Measurements from ENCODE around the gene PIGK. TPM values are rescaled to one million over a fixed set of nuclear protein-coding genes. Genes with fewer than 3 reads are reported as not detected.
"Not testable (repeated sequence)": the region's sequence is repeated elsewhere in the genome, so short reads cannot be mapped to it uniquely, and the experiment has no call there.

Gene PIGK
- total and polyA plus RNA-seq, 12 donors, result 5.0 to 40.7 (median 30.1) TPM

DNA sequence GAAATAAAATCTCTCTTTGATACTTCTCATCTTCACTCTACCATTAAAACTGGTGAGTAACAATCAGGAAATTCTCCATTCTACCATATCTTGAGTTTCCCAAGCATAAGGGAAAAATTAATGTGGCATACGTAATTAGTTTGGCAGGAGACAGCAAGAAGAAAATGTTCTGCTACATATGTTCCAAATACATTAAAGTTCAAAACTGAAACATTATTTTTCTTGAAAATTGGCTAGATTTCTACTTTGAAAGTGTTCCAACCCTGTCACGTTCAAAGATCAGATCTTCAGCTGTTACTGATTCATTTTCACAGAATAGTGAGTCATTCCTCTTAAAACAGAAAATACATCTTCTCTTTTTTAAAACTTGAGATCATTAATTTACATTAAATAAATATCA is 48.5 kb downstream of the PIGK start:
- ATAC-seq (no peak), DNase-seq (no peak)
- no peaks in the 10 kb centered on the region for H3K27me3 ChIP-seq
- TF ChIP-seq, protein P1, sequence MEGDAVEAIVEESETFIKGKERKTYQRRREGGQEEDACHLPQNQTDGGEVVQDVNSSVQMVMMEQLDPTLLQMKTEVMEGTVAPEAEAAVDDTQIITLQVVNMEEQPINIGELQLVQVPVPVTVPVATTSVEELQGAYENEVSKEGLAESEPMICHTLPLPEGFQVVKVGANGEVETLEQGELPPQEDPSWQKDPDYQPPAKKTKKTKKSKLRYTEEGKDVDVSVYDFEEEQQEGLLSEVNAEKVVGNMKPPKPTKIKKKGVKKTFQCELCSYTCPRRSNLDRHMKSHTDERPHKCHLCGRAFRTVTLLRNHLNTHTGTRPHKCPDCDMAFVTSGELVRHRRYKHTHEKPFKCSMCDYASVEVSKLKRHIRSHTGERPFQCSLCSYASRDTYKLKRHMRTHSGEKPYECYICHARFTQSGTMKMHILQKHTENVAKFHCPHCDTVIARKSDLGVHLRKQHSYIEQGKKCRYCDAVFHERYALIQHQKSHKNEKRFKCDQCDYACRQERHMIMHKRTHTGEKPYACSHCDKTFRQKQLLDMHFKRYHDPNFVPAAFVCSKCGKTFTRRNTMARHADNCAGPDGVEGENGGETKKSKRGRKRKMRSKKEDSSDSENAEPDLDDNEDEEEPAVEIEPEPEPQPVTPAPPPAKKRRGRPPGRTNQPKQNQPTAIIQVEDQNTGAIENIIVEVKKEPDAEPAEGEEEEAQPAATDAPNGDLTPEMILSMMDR (IDR thresholded peaks at IDR 0.05), result no peak
- peaks cover 0 to 19% (median 6%) of the 10 kb centered on the region in 11 donors for H3K9me3 ChIP-seq
- intact Hi-C loops (cut with DNase I), result no loop called here
- peaks cover 0 to 6% (median 0%) of the 10 kb centered on the region in 9 donors for H3K36me3 ChIP-seq
- no peaks in the 10 kb centered on the region for H3K4me1 ChIP-seq
- H3K27ac ChIP-seq, result no peak overlapping the region
- WGBS, 2 donors, result 70 to 79% methylated on average over 2 of the region's 2 CpGs
- no peak overlapping the region for H3K4me3 ChIP-seq

DNA sequence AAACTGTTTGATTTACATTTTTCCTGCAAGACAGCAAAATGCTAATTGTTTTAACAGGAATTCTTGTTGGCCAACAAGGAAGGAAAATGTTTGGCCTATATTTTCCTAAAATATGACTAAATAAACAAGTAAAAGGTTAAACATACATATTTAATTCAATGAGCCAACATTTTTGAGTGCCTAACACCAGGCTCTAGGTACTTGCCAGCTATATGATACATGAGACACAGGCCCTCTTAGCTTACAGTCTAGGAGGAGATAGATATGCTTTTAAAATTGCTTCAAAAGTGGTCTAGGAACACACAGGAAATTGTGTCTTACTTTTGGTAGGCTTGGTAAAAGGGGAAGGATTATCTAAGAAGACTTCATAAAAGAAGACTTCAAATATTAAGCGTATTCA is 50.9 kb downstream of the PIGK start:
- no peaks in the 10 kb centered on the region for H3K9me3 ChIP-seq
- WGBS, 2 donors, result 100% methylated on average over 1 of the region's 1 CpG
- no peak overlapping the region for H3K27ac ChIP-seq
- no peaks in the 10 kb centered on the region for H3K27me3 ChIP-seq
- H3K4me3 ChIP-seq, result no peak overlapping the region
- no peaks in the 10 kb centered on the region for H3K4me1 ChIP-seq
- TF ChIP-seq, protein P1 (IDR thresholded peaks at IDR 0.05), result no peak
- no peak for DNase-seq
- peaks cover 0 to 17% (median 0%) of the 10 kb centered on the region in 9 donors for H3K36me3 ChIP-seq
- intact Hi-C loops (cut with DNase I), result no loop called here
- no peak for ATAC-seq

DNA sequence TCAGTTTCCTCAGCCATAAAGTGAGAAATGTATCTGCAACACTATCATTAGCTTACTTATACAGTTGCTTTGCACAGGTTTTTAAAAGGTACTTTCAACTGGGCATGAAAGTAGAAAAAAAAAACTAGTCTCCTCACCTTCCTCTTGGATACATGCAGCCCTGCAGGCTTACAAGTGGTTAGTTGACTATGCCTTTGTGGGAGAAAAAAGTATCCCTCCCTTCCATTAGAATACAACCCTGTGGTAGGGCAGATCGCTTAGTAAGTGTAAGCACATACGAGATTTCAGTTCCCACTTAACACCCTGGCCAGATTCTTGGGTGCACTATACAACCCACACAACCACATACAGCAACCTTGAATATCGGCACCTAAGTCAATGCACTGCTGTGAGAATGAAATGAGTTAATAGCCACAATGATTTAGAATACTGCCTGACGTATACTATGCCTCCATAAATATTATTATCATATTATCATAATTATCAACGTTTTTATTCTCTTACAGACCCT is 54.7 kb downstream of the PIGK start:
- no peak overlapping the region for H3K4me3 ChIP-seq
- DNase-seq (no peak), ATAC-seq (no peak)
- intact Hi-C loops (cut with DNase I), result no loop called here
- no peaks in the 10 kb centered on the region for H3K27me3 ChIP-seq
- H3K27ac ChIP-seq, result no peak overlapping the region
- 86 to 91% methylated on average over 5 of the region's 5 CpGs for WGBS, 2 donors
- no peaks in the 10 kb centered on the region for H3K9me3 ChIP-seq
- TF ChIP-seq, protein P1 (IDR thresholded peaks at IDR 0.05), result no peak
- H3K36me3 ChIP-seq, result peaks cover 0 to 52% (median 12%) of the 10 kb centered on the region in 9 donors
- no peaks in the 10 kb centered on the region for H3K4me1 ChIP-seq

DNA sequence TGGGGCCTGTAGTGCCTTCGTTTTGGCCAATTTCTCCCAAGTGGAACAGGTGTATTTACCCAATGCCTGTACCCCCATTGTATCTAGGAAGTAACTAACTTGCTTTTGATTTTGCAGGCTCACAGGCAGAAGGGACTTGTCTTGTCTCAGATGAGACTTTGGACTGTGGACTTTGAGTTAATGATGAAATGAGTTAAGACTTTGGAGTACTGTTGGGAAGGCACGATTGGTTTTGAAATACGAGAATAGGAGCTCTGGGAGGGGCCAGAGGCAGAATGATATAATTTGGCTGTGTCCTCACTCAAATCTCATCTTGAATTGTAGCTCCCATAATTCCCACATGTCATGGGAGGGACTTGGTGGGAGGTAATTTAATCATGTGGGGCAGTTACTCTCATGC is 59.5 kb downstream of the PIGK start:
- not testable (repeated sequence) for H3K4me1 ChIP-seq, H3K27me3 ChIP-seq, H3K9me3 ChIP-seq, DNase-seq, ATAC-seq, H3K4me3 ChIP-seq, H3K27ac ChIP-seq
- WGBS, 2 donors, result 93 to 95% methylated on average over 3 of the region's 3 CpGs
- intact Hi-C loops (cut with DNase I), result loop anchor here in 2 of 10 donors (10.0 kb wide), 1 partner anchor 375 kb away; no protein-coding TSS in a partner anchor
- peaks cover 0 to 56% (median 14%) of the 10 kb centered on the region in 9 donors for H3K36me3 ChIP-seq

DNA sequence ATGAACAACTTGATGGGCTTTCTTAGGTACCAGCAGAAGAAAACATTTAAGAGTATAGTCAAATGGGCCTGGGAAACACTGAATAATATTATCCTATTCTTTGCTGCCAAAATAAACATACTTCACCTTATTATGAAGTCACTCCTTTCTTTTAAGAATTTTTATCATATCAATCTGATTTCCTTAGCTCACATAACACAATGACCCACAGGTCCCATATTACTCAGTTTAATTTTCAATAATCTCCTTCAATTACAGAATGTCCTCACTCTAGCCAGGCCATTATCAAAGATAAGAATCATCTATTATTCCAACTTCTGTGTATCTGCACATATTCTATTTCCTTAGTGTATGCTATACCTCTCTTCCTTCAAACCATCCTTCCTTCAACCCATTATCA is 63.0 kb downstream of the PIGK start:
- H3K4me3 ChIP-seq, result no peak overlapping the region
- H3K9me3 ChIP-seq, result peaks cover 0 to 8% (median 0%) of the 10 kb centered on the region in 11 donors
- no peak overlapping the region for H3K27ac ChIP-seq
- peaks cover 0 to 42% (median 7%) of the 10 kb centered on the region in 9 donors for H3K36me3 ChIP-seq
- H3K4me1 ChIP-seq, result no peaks in the 10 kb centered on the region
- TF ChIP-seq, protein P1 (IDR thresholded peaks at IDR 0.05), result no peak
- DNase-seq (no peak), ATAC-seq (no peak)
- no peaks in the 10 kb centered on the region for H3K27me3 ChIP-seq
- intact Hi-C loops (cut with DNase I), result loop anchor here in 2 of 10 donors (10.0 kb wide), 1 partner anchor 379 kb away; no protein-coding TSS in a partner anchor

All from heart right ventricle (tissue), 16 donors.